Measurements from ENCODE around the gene DEAF1.

Gene DEAF1

GRCh38 chr11:608791-609251 lies 86.2 kb downstream of the DEAF1 start:
- DNase-seq: no peak

GRCh38 chr11:607971-608659 lies 86.9 kb downstream of the DEAF1 start:
- DNase-seq: no peak

- no peak for DNase-seq
Measured at GRCh38 chr11:607020-607780, 87.8 kb downstream of the DEAF1 start.

- DNase-seq: no peak
Measured at GRCh38 chr11:606245-606644, 88.8 kb downstream of the DEAF1 start.

GRCh38 chr11:605286-606129 lies 89.5 kb downstream of the DEAF1 start:
- DNase-seq: no peak

- DNase-seq: no peak
Measured at GRCh38 chr11:603154-603553, 91.9 kb downstream of the DEAF1 start.

- no peak for DNase-seq
Measured at GRCh38 chr11:601573-602245, 93.3 kb downstream of the DEAF1 start.

- DNase-seq: no peak
Measured at GRCh38 chr11:598005-598680, 96.9 kb downstream of the DEAF1 start.

- DNase-seq: no peak
Measured at GRCh38 chr11:597166-597725, 97.8 kb downstream of the DEAF1 start.

- no peak for DNase-seq
Measured at GRCh38 chr11:596374-596773, 98.6 kb downstream of the DEAF1 start.

- no peak for DNase-seq
Measured at GRCh38 chr11:595400-595799, 99.6 kb downstream of the DEAF1 start.
